ENCODE results near the gene OR5AP2. TPM values are rescaled to one million over a fixed set of nuclear protein-coding genes. Genes with fewer than 3 reads are reported as not detected.
"Not testable (repeated sequence)": the region's sequence is repeated elsewhere in the genome, so short reads cannot be mapped to it uniquely, and the experiment has no call there.

Gene OR5AP2
- total and polyA plus RNA-seq, 5 donors from 2014 or later, result not detected

- no peak for DNase-seq
- Histone ChIP-seq H3K4me1 (ENCODE audit: control insufficient read depth, insufficient read depth, low read length, poor library complexity, severe bottlenecking) (no peaks in the 10 kb centered on the region), H3K4me3 (ENCODE audit: low read depth, low read length) (no peak overlapping the region), H3K27ac (ENCODE audit: insufficient read depth, low read length, poor library complexity, severe bottlenecking) (no peak overlapping the region), H3K9me3 (ENCODE audit: control insufficient read depth in 2 of 2, low read length in 2 of 2) (peaks cover 0 to under 1% of the 10 kb centered on the region in 2 experiments), H3K27me3 (ENCODE audit: control insufficient read depth, insufficient read depth, low read length) (no peaks in the 10 kb centered on the region), H3K36me3 (ENCODE audit: control insufficient read depth, insufficient read depth, low read length) (no peaks in the 10 kb centered on the region)
- Mint-ChIP-seq H3K36me3 (no peaks in the 10 kb centered on the region), H3K27me3 (no peaks in the 10 kb centered on the region), H3K4me3 (no peak overlapping the region), H3K27ac (no peak overlapping the region), H3K4me1 (no peaks in the 10 kb centered on the region), H3K9me3 (peaks cover 0 to 34% (median 8%) of the 10 kb centered on the region in 7 donors)
- ATAC-seq (ENCODE audit: low read depth in 2 of 2), result no peak
Measured at GRCh38 chr11:56632329-56632728, 9.9 kb downstream of the OR5AP2 start.

- H3K9me3 ChIP-seq (ENCODE audit: control insufficient read depth in 2 of 2, low read length in 2 of 2), result peaks cover 0 to 5% of the 10 kb centered on the region in 2 experiments
- H3K36me3 Mint-ChIP-seq, result no peaks in the 10 kb centered on the region
- no peak overlapping the region for H3K27ac ChIP-seq (ENCODE audit: insufficient read depth, low read length, poor library complexity, severe bottlenecking)
- no peak for ATAC-seq (ENCODE audit: low read depth in 2 of 2)
- H3K9me3 Mint-ChIP-seq, result peaks cover 0 to 26% (median 6%) of the 10 kb centered on the region in 7 donors
- H3K4me3 ChIP-seq (ENCODE audit: low read depth, low read length), result no peak overlapping the region
- DNase-seq, result no peak
- no peaks in the 10 kb centered on the region for H3K4me1 ChIP-seq (ENCODE audit: control insufficient read depth, insufficient read depth, low read length, poor library complexity, severe bottlenecking)
- no peaks in the 10 kb centered on the region for H3K36me3 ChIP-seq (ENCODE audit: control insufficient read depth, insufficient read depth, low read length)
- no peaks in the 10 kb centered on the region for H3K27me3 Mint-ChIP-seq
- no peaks in the 10 kb centered on the region for H3K27me3 ChIP-seq (ENCODE audit: control insufficient read depth, insufficient read depth, low read length)
- no peak overlapping the region for H3K4me3 Mint-ChIP-seq
- no peaks in the 10 kb centered on the region for H3K4me1 Mint-ChIP-seq
- H3K27ac Mint-ChIP-seq, result no peak overlapping the region
Measured at GRCh38 chr11:56625946-56626345, 16.3 kb downstream of the OR5AP2 start.

- no peaks in the 10 kb centered on the region for H3K4me1 Mint-ChIP-seq
- Histone ChIP-seq H3K4me3 (ENCODE audit: low read depth, low read length) (no peak overlapping the region), H3K9me3 (ENCODE audit: control insufficient read depth in 2 of 2, low read length in 2 of 2) (peaks cover 0 to 5% of the 10 kb centered on the region in 2 experiments), H3K27ac (ENCODE audit: insufficient read depth, low read length, poor library complexity, severe bottlenecking) (no peak overlapping the region), H3K27me3 (ENCODE audit: control insufficient read depth, insufficient read depth, low read length) (no peaks in the 10 kb centered on the region), H3K4me1 (ENCODE audit: control insufficient read depth, insufficient read depth, low read length, poor library complexity, severe bottlenecking) (no peaks in the 10 kb centered on the region), H3K36me3 (ENCODE audit: control insufficient read depth, insufficient read depth, low read length) (no peaks in the 10 kb centered on the region)
- H3K27me3 Mint-ChIP-seq, result no peaks in the 10 kb centered on the region
- no peak for ATAC-seq (ENCODE audit: low read depth in 2 of 2)
- no peaks in the 10 kb centered on the region for H3K36me3 Mint-ChIP-seq
- no peak overlapping the region for H3K4me3 Mint-ChIP-seq
- H3K27ac Mint-ChIP-seq, result peak overlapping the region in 1 of 3 donors; percentile 10
- DNase-seq, result no peak
- H3K9me3 Mint-ChIP-seq, result peaks cover 0 to 22% (median 6%) of the 10 kb centered on the region in 7 donors
Measured at GRCh38 chr11:56624661-56625110, 17.6 kb downstream of the OR5AP2 start.

- no peak overlapping the region for H3K4me3 Mint-ChIP-seq
- no peaks in the 10 kb centered on the region for H3K27me3 Mint-ChIP-seq
- Histone ChIP-seq H3K9me3 (ENCODE audit: control insufficient read depth in 2 of 2, low read length in 2 of 2) (peaks cover 0 to 2% of the 10 kb centered on the region in 2 experiments), H3K36me3 (ENCODE audit: control insufficient read depth, insufficient read depth, low read length) (no peaks in the 10 kb centered on the region), H3K4me3 (ENCODE audit: low read depth, low read length) (no peak overlapping the region), H3K27me3 (ENCODE audit: control insufficient read depth, insufficient read depth, low read length) (no peaks in the 10 kb centered on the region), H3K4me1 (ENCODE audit: control insufficient read depth, insufficient read depth, low read length, poor library complexity, severe bottlenecking) (no peaks in the 10 kb centered on the region), H3K27ac (ENCODE audit: insufficient read depth, low read length, poor library complexity, severe bottlenecking) (no peak overlapping the region)
- ATAC-seq (ENCODE audit: low read depth in 2 of 2), result no peak
- no peaks in the 10 kb centered on the region for H3K4me1 Mint-ChIP-seq
- peaks cover 0 to 24% (median 8%) of the 10 kb centered on the region in 7 donors for H3K9me3 Mint-ChIP-seq
- H3K27ac Mint-ChIP-seq, result no peak overlapping the region
- no peaks in the 10 kb centered on the region for H3K36me3 Mint-ChIP-seq
- DNase-seq, result no peak
Measured at GRCh38 chr11:56611174-56611573, 31.1 kb downstream of the OR5AP2 start.

- not testable (repeated sequence) for H3K4me1 ChIP-seq (ENCODE audit: control insufficient read depth, insufficient read depth, low read length, poor library complexity, severe bottlenecking); H3K4me3 ChIP-seq (ENCODE audit: low read depth, low read length); H3K27ac Mint-ChIP-seq; H3K36me3 ChIP-seq (ENCODE audit: control insufficient read depth, insufficient read depth, low read length); H3K4me1 Mint-ChIP-seq; H3K36me3 Mint-ChIP-seq; H3K9me3 ChIP-seq (ENCODE audit: control insufficient read depth in 2 of 2, low read length in 2 of 2); H3K27me3 ChIP-seq (ENCODE audit: control insufficient read depth, insufficient read depth, low read length); DNase-seq; H3K27me3 Mint-ChIP-seq; H3K27ac ChIP-seq (ENCODE audit: insufficient read depth, low read length, poor library complexity, severe bottlenecking); H3K4me3 Mint-ChIP-seq; ATAC-seq (ENCODE audit: low read depth in 2 of 2)
- peaks cover 0 to 12% (median 3%) of the 10 kb centered on the region in 7 donors for H3K9me3 Mint-ChIP-seq
Measured at GRCh38 chr11:56592088-56592717, 50.0 kb downstream of the OR5AP2 start.

Other genes starting within 250 kb of the OR5AP2 start
- not detected for gene OR5AL1, start 229.7 kb downstream of the OR5AP2 start, total RNA-seq
- gene OR5AL1, start 229.7 kb downstream of the OR5AP2 start, polyA plus RNA-seq, result not detected
- not detected for gene OR5M3, start 169.1 kb downstream of the OR5AP2 start, total RNA-seq
- gene OR5M3, start 169.1 kb downstream of the OR5AP2 start, polyA plus RNA-seq, result not detected
- gene OR5M8, start 151.1 kb downstream of the OR5AP2 start, total RNA-seq, result not detected
- not detected for gene OR5M8, start 151.1 kb downstream of the OR5AP2 start, polyA plus RNA-seq
- gene OR5M11, start 99.2 kb downstream of the OR5AP2 start, total RNA-seq, result not detected
- not detected for gene OR5M11, start 99.2 kb downstream of the OR5AP2 start, polyA plus RNA-seq
- not detected for gene OR5M10, start 64.7 kb downstream of the OR5AP2 start, total RNA-seq
- not detected for gene OR5M10, start 64.7 kb downstream of the OR5AP2 start, polyA plus RNA-seq
- gene OR5M1, start 27.6 kb downstream of the OR5AP2 start, total RNA-seq, result not detected
- gene OR5M1, start 27.6 kb downstream of the OR5AP2 start, polyA plus RNA-seq, result not detected
- not detected for gene OR5AR1, start 21.2 kb upstream of the OR5AP2 start, total RNA-seq
- gene OR5AR1, start 21.2 kb upstream of the OR5AP2 start, polyA plus RNA-seq, result not detected
- gene OR9G1, start 56.7 kb upstream of the OR5AP2 start, total RNA-seq, result not detected
- not detected for gene OR9G1, start 56.7 kb upstream of the OR5AP2 start, polyA plus RNA-seq
- not detected for gene OR9G4, start 106.3 kb upstream of the OR5AP2 start, total RNA-seq
- not detected for gene OR9G4, start 106.3 kb upstream of the OR5AP2 start, polyA plus RNA-seq

All from CD4-positive, CD25-positive, alpha-beta regulatory T cell (primary cell).